ENCODE results near the gene GGACT. TPM values are rescaled to one million over a fixed set of nuclear protein-coding genes. Genes with fewer than 3 reads are reported as not detected.

GGACT gene
- polyA plus RNA-seq, 3 donors, result 1.7 to 8.3 (median 6.5) TPM

GRCh38 chr13:100514788-100515409 lies 73.7 kb downstream of the GGACT start:
- Mint-ChIP-seq H3K27me3 (ENCODE audit: low read depth in 3 of 3) (peaks cover 3 to 10% (median 6%) of the 10 kb centered on the region in 3 donors), H3K9me3 (peaks cover 0 to 2% (median 0%) of the 10 kb centered on the region in 7 donors), H3K36me3 (peaks cover 0 to 5% of the 10 kb centered on the region in 2 donors), H3K4me1 (peaks cover 36% of the 10 kb centered on the region), H3K27ac (no peak overlapping the region), H3K4me3 (no peak overlapping the region)
- no peak overlapping the region for H3K4me3 ChIP-seq (replicated peaks in 1 of 3; ENCODE audit: low read depth in 2 of 3, low read length in 3 of 3)
- WGBS (ENCODE audit: insufficient coverage), result 20% methylated on average over 2 of the region's 5 CpGs
- H3K9me3 ChIP-seq (replicated peaks in 1 of 2; ENCODE audit: control insufficient read depth in 1 of 2, insufficient read depth in 1 of 2, low read length in 2 of 2), result no peaks in the 10 kb centered on the region
- DNase-seq, result peak; percentile 53 to 71 (median 67)
- no peak overlapping the region for H3K27ac ChIP-seq (ENCODE audit: low read depth in 1 of 2, low read length in 2 of 2)
- H2AFZ ChIP-seq (ENCODE audit: insufficient read depth, low read depth, low read length, poor library complexity, severe bottlenecking), result no peak overlapping the region
- H3K27me3 ChIP-seq (ENCODE audit: control insufficient read depth in 2 of 2, insufficient read depth in 2 of 2, low read length in 2 of 2), result peaks cover 5% of the 10 kb centered on the region in 2 donors
- intact Hi-C loops (cut with micrococcal nuclease), result loop anchor here (2.0 to 10.0 kb wide), 4 partner anchors 90 to 860 kb away; no protein-coding TSS in a partner anchor
- no peaks in the 10 kb centered on the region for H3K79me2 ChIP-seq (ENCODE audit: insufficient read depth, low read length)
- H3K4me2 ChIP-seq (replicated peaks; ENCODE audit: extremely low read depth, low read length, poor library complexity, severe bottlenecking), result peak overlapping the region; percentile 1
- H3K4me1 ChIP-seq (ENCODE audit: control insufficient read depth in 1 of 2, insufficient read depth in 2 of 2, low read length in 2 of 2), result peaks cover 12 to 20% of the 10 kb centered on the region in 2 donors
- H4K20me1 ChIP-seq (ENCODE audit: insufficient read depth, low read length), result no peaks in the 10 kb centered on the region
- no peaks in the 10 kb centered on the region for H3K36me3 ChIP-seq (replicated peaks in 1 of 2; ENCODE audit: control insufficient read depth in 1 of 2, insufficient read depth in 2 of 2, low read length in 2 of 2)
- no peak overlapping the region for H3K9ac ChIP-seq (ENCODE audit: insufficient read depth, low read length, poor library complexity, severe bottlenecking)
- TF ChIP-seq CTCF (IDR thresholded peaks at IDR 0.05), result peak; percentile 98

- no peak overlapping the region for H3K27ac ChIP-seq (ENCODE audit: low read depth in 1 of 2, low read length in 2 of 2)
- H3K36me3 ChIP-seq (replicated peaks in 1 of 2; ENCODE audit: control insufficient read depth in 1 of 2, insufficient read depth in 2 of 2, low read length in 2 of 2), result no peaks in the 10 kb centered on the region
- H3K27me3 ChIP-seq (ENCODE audit: control insufficient read depth in 2 of 2, insufficient read depth in 2 of 2, low read length in 2 of 2), result peaks cover 3 to 5% of the 10 kb centered on the region in 2 donors
- H3K4me3 ChIP-seq (replicated peaks in 1 of 3; ENCODE audit: low read depth in 2 of 3, low read length in 3 of 3), result no peak overlapping the region
- H2AFZ ChIP-seq (ENCODE audit: insufficient read depth, low read depth, low read length, poor library complexity, severe bottlenecking), result no peak overlapping the region
- 0% methylated on average over 1 of the region's 8 CpGs for WGBS (ENCODE audit: insufficient coverage)
- peak overlapping the region; percentile 1 for H3K4me2 ChIP-seq (replicated peaks; ENCODE audit: extremely low read depth, low read length, poor library complexity, severe bottlenecking)
- no peak overlapping the region for H3K9ac ChIP-seq (ENCODE audit: insufficient read depth, low read length, poor library complexity, severe bottlenecking)
- no peaks in the 10 kb centered on the region for H3K9me3 ChIP-seq (replicated peaks in 1 of 2; ENCODE audit: control insufficient read depth in 1 of 2, insufficient read depth in 1 of 2, low read length in 2 of 2)
- Mint-ChIP-seq H3K4me1 (peaks cover 36% of the 10 kb centered on the region), H3K36me3 (peaks cover 0 to 5% of the 10 kb centered on the region in 2 donors), H3K27ac (no peak overlapping the region), H3K4me3 (no peak overlapping the region), H3K9me3 (peaks cover 0 to 2% (median 0%) of the 10 kb centered on the region in 7 donors), H3K27me3 (ENCODE audit: low read depth in 3 of 3) (peaks cover 3 to 7% (median 4%) of the 10 kb centered on the region in 3 donors)
- DNase-seq, result no peak
- H3K79me2 ChIP-seq (ENCODE audit: insufficient read depth, low read length), result no peaks in the 10 kb centered on the region
- H3K4me1 ChIP-seq (ENCODE audit: control insufficient read depth in 1 of 2, insufficient read depth in 2 of 2, low read length in 2 of 2), result peaks cover 12 to 20% of the 10 kb centered on the region in 2 donors
- no peaks in the 10 kb centered on the region for H4K20me1 ChIP-seq (ENCODE audit: insufficient read depth, low read length)
- intact Hi-C loops (cut with micrococcal nuclease), result loop anchor here (2.0 to 10.0 kb wide), 4 partner anchors 89 to 859 kb away; no protein-coding TSS in a partner anchor
- no peak for TF ChIP-seq CTCF (IDR thresholded peaks at IDR 0.05)
Measured at GRCh38 chr13:100513987-100514670, 74.5 kb downstream of the GGACT start.

All from CD14-positive monocyte (primary cell).